CD4-positive, alpha-beta T cell treated with Interleukin-15 for 4 hours (primary cell): ENCODE data around the gene PARP3.
A peak's percentile ranks its signal among the peaks of the same experiment; 100 is the strongest.

Source experiments
- DNase-seq: peaks from one replicate; pipeline ENCODE4 v3.0.0-alpha.2; 2020; ENCODE audit warnings: low spot score

Gene PARP3

DNA sequence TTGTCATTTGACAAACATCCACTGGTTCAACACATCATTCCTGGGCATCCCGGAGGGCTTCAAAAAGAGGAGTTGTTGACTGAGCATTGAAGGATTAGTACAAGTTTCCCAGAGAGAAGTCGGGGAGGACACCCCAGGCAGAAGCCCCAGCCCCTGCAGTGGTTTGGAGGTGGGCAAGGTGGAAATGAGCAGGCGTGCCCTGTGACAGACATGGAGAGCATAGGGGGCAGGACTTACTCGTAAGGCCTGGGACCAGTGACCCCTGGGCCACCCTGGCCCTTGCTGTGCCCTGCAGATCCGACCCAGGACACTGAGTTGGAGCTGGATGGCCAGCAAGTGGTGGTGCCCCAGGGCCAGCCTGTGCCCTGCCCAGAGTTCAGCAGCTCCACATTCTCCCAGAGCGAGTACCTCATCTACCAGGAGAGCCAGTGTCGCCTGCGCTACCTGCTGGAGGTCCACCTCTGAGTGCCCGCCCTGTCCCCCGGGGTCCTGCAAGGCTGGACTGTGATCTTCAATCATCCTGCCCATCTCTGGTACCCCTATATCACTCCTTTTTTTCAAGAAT lies 5.9 kb downstream of the PARP3 start:
- DNase-seq = no peak

GRCh38 chr3:51949121-51949520 lies 7.0 kb downstream of the PARP3 start:
- DNase-seq = no peak

DNA sequence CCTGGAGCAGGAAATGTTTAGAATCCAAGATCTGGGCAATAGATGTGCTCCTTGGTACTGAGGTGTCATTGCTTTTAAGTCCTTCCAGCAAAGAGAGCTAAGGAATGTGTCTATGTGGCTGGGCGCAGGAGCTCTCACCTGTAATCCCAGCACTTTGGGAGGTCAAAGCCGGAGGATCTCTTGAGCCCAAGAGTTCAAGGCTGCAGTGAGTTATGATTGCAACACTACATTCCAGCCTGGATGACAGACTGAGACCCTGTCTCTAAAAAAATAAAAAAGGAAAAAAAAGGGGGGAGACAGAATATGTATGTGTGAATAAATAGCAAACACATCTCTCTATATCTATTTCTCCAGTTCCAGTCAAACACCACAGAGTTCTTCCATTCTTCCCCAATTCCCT lies 8.7 kb downstream of the PARP3 start:
- DNase-seq = no peak

GRCh38 chr3:51953445-51953844 lies 11.3 kb downstream of the PARP3 start:
- no peak for DNase-seq

GRCh38 chr3:51954105-51954504 lies 11.9 kb downstream of the PARP3 start:
- no peak for DNase-seq

- DNase-seq = no peak
These were observed 12.6 kb downstream of the PARP3 start for GRCh38 chr3:51954713-51955112.

GRCh38 chr3:51955175-51955892 lies 13.2 kb downstream of the PARP3 start, which contains the start of gene GPR62:
GPR62 (plus strand) TSS chr3:51955381; CDS start chr3:51955653, 272 bp downstream.
- no peak for DNase-seq

- peak; percentile 10 for DNase-seq
These were observed 14.0 kb downstream of the PARP3 start for GRCh38 chr3:51955893-51956770.

GRCh38 chr3:51957520-51958205 lies 15.5 kb downstream of the PARP3 start:
- DNase-seq = no peak

DNA sequence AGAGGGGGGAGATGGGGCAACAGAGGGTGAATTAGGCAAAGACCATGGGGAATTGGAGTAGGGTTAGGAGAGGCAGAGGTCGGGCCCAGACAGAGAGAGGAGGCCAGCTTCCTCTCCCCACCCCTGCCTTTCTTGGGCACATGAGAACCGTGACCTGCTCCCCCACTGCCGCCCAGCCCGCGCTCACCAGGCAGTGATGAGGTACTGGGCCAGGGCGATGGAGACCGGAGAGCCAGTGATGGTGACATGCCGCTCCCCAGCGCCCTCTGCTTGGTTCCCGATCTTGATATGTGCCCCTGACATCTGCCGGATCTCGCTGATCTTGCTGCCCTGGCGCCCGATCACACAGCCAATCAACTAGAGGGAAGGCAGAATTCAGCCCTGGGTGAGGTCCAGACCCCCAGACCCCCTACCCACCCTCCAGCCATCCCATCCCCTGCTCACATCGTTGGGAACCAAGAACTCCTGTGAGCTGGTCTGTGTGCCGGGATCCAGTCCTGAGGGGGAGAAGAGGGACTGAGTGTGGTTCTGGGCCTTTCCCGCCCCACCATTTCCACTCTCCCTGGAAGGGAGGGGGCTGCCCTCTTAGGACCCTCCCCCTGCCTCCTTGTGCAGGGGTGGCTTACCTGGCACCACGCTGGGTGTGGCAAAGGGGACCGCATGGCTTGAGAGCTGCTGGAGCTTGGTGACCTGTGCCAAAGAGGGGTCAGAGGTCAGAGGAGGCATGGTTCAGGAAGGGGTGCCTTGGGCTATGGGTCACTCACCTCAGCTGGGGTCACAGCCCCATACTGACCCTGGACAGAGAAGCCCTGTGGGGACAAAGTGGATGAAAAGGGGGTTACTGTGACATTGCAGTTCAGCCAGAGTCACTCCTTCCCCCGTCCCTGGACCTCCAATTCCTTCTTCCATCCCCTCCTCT lies 16.7 kb downstream of the PARP3 start:
- no peak for DNase-seq

GRCh38 chr3:51959651-51960050 lies 17.5 kb downstream of the PARP3 start:
- DNase-seq = no peak

- no peak for DNase-seq
These were observed 18.2 kb downstream of the PARP3 start for GRCh38 chr3:51960386-51960785.

DNA sequence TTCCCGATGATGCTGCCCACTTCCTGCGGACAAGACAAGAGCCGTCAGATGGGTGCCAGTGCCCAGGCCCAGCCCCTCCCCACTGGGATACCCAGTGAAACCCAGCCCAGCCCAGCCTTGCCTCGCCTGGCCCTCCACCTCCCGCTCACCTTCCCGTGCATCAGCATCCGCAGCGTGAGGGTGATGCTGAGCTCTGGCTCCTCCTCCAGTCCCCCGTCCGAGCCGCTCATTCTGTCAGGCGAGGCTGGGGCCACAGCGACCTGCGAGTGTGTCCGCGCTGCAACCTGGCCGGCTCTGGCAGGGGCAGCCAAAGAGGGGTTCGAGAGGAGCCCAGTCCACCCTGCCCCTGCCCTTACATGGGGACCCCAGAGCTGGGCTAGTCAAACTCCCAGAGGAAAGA lies 18.8 kb downstream of the PARP3 start:
- no peak for DNase-seq

GRCh38 chr3:51961602-51962569 lies 19.7 kb downstream of the PARP3 start:
- DNase-seq = no peak

- no peak for DNase-seq
These were observed 20.8 kb downstream of the PARP3 start for GRCh38 chr3:51962854-51963530.

GRCh38 chr3:51963951-51964451 lies 21.8 kb downstream of the PARP3 start:
- DNase-seq = no peak

GRCh38 chr3:51964521-51964920 lies 22.4 kb downstream of the PARP3 start:
- DNase-seq = no peak

GRCh38 chr3:51966016-51966415 lies 23.9 kb downstream of the PARP3 start:
- no peak for DNase-seq

GRCh38 chr3:51966486-51966885 lies 24.3 kb downstream of the PARP3 start:
- DNase-seq = no peak
